GM06990 (cell line): ENCODE results near the gene FRMD4A.
"Not testable (repeated sequence)": the region's sequence is repeated elsewhere in the genome, so short reads cannot be mapped to it uniquely, and the experiment has no call there.

ENCODE experiments used
- DNase-seq: peaks from one replicate; pipeline ENCODE4 v3.0.0-alpha.2; 2011; ENCODE audit not compliant: insufficient read length; ENCODE audit errors: extremely low read depth
- H3K27me3 ChIP-seq: replicated peaks from 2 replicates; pipeline ENCODE4 v1.6.0; 2011; ENCODE audit warnings: low read length; ENCODE audit not compliant: control insufficient read depth, insufficient read depth
- H3K36me3 ChIP-seq: 2 replicates; pipeline ENCODE4 v1.5.1; 2011; ENCODE audit warnings: low read length; ENCODE audit not compliant: control insufficient read depth, insufficient read depth
- H3K4me3 ChIP-seq: replicated peaks from 2 replicates; pipeline ENCODE4 v1.5.1; 2011; ENCODE audit warnings: low read depth, mild to moderate bottlenecking, control low read depth, low read length
- CTCF ChIP-seq: IDR thresholded peaks from 2 replicates; pipeline ENCODE4 v1.5.1; 2011; ENCODE audit warnings: low read length, control low read depth, mild to moderate bottlenecking, inconsistent platforms; ENCODE audit not compliant: insufficient read depth, poor library complexity, severe bottlenecking

FRMD4A gene

GRCh38 chr10:13904064-13904463 lies 426.7 kb downstream of the FRMD4A start:
- no peak overlapping the region for H3K4me3 ChIP-seq
- TF ChIP-seq CTCF: no peak
- DNase-seq: no peak
- H3K27me3 ChIP-seq: no peaks in the 10 kb centered on the region
- H3K36me3 ChIP-seq: no peaks in the 10 kb centered on the region; the same call in none of the 2 replicates

- no peaks in the 10 kb centered on the region; the same call in none of the 2 replicates for H3K36me3 ChIP-seq
- H3K4me3 ChIP-seq: no peak overlapping the region
- no peak for DNase-seq
- no peak for TF ChIP-seq CTCF
- no peaks in the 10 kb centered on the region for H3K27me3 ChIP-seq
Observed at GRCh38 chr10:13902868-13903587, 427.7 kb downstream of the FRMD4A start.

- no peak for TF ChIP-seq CTCF
- Histone ChIP-seq H3K27me3 (no peaks in the 10 kb centered on the region), H3K4me3 (no peak overlapping the region), H3K36me3 (no peaks in the 10 kb centered on the region; the same call in none of the 2 replicates)
- no peak for DNase-seq
Observed at GRCh38 chr10:13899941-13900340, 430.8 kb downstream of the FRMD4A start.

- not testable (repeated sequence) for H3K27me3 ChIP-seq, DNase-seq, H3K4me3 ChIP-seq, H3K36me3 ChIP-seq
Observed at GRCh38 chr10:13896146-13896545, 434.6 kb downstream of the FRMD4A start.

GRCh38 chr10:13894412-13895093 lies 436.2 kb downstream of the FRMD4A start:
- TF ChIP-seq CTCF: no peak
- no peak overlapping the region for H3K4me3 ChIP-seq
- no peak for DNase-seq

GRCh38 chr10:13893926-13894325 lies 436.8 kb downstream of the FRMD4A start:
- no peaks in the 10 kb centered on the region for H3K36me3 ChIP-seq
- DNase-seq: no peak
- H3K27me3 ChIP-seq: no peaks in the 10 kb centered on the region
- no peak overlapping the region for H3K4me3 ChIP-seq
- no peak for TF ChIP-seq CTCF

More at GRCh38 chr10:13894412-13895093, 436.2 kb downstream of the FRMD4A start:
- Histone ChIP-seq H3K27me3 (no peaks in the 10 kb centered on the region), H3K36me3 (no peaks in the 10 kb centered on the region)
